Measurements from ENCODE around the gene FLOT1. TPM values are rescaled to one million over a fixed set of nuclear protein-coding genes. Genes with fewer than 3 reads are reported as not detected.

The FLOT1 gene
- total and polyA plus RNA-seq, 9 of the 15 experiments (the other 6 are each of a cell fraction or from before 2014, with no cell fraction given): 11.7 to 149 (median 118) TPM

GRCh38 chr6:30774701-30775100 is 32.2 kb upstream of the FLOT1 start (continued):
- no peak for TF ChIP-seq CBX5 (IDR thresholded peaks at IDR 0.05; ENCODE audit: borderline replicate concordance, low read depth)
- no peak for TF ChIP-seq NR2F6 (CRISPR knock-in tag; IDR thresholded peaks at IDR 0.05)
- TF ChIP-seq POLR2G (IDR thresholded peaks at IDR 0.05; ENCODE audit: low read depth, low read length): no peak
- no peak for TF ChIP-seq GTF3C2 (IDR thresholded peaks at IDR 0.05; ENCODE audit: borderline replicate concordance, extremely low read depth, insufficient read length)
- no peak for TF ChIP-seq HDAC1 (IDR thresholded peaks at IDR 0.05)
- TF ChIP-seq CREB3L1 (IDR thresholded peaks at IDR 0.05; ENCODE audit: borderline replicate concordance, low read depth): no peak
- TF ChIP-seq ZBTB12 (CRISPR knock-in tag; IDR thresholded peaks at IDR 0.05): no peak
- TF ChIP-seq NCOA2 (IDR thresholded peaks at IDR 0.05; ENCODE audit: partially characterized antibody in 2 of 2): no peak
- no peak for TF ChIP-seq MBD1 (CRISPR knock-in tag; IDR thresholded peaks at IDR 0.05)
- TF ChIP-seq ZNF77 (CRISPR knock-in tag; IDR thresholded peaks at IDR 0.05): no peak
- no peak for TF ChIP-seq NEUROD1 (IDR thresholded peaks at IDR 0.05; ENCODE audit: borderline replicate concordance, low read depth, low read length, partially characterized antibody)
